Muscle layer of duodenum (tissue), 2 donors: ENCODE data around the gene DPYSL5.
"Not testable (repeated sequence)": the region's sequence is repeated elsewhere in the genome, so short reads cannot be mapped to it uniquely, and the experiment has no call there.

ENCODE experiments used
- H3K27ac ChIP-seq: one replicate; pipeline ENCODE4 v1.7.0; 2013; ENCODE audit warnings: mild to moderate bottlenecking, low read length
- H3K27me3 ChIP-seq: one replicate; pipeline ENCODE4 v1.7.0; 2013; ENCODE audit warnings: low read depth, mild to moderate bottlenecking, control low read depth, low read length
- H3K36me3 ChIP-seq, 2 donors: one replicate each; pipeline ENCODE4 v1.7.0; 2013; ENCODE audit warnings: low read length in 2 of 2, control low read depth in 1 of 2, mild to moderate bottlenecking in 1 of 2; ENCODE audit not compliant: insufficient read depth in 2 of 2, control insufficient read depth in 1 of 2
- H3K4me1 ChIP-seq, 2 donors: one replicate each; pipeline ENCODE4 v1.7.0; 2013; ENCODE audit warnings: low read length in 2 of 2, mild to moderate bottlenecking in 2 of 2, control low read depth in 1 of 2, moderate library complexity in 1 of 2; ENCODE audit not compliant: insufficient read depth in 2 of 2, control insufficient read depth in 1 of 2
- H3K4me3 ChIP-seq, 2 donors: one replicate each; pipeline ENCODE4 v1.7.0; 2013; ENCODE audit warnings: low read length in 2 of 2, low read depth in 1 of 2, mild to moderate bottlenecking in 1 of 2
- H3K9me3 ChIP-seq, 2 donors: one replicate each; pipeline ENCODE4 v1.7.0; 2013; ENCODE audit warnings: low read length in 2 of 2, control low read depth in 1 of 2, mild to moderate bottlenecking in 1 of 2; ENCODE audit not compliant: control insufficient read depth in 1 of 2
- donor health status: healthy.

Gene DPYSL5

DNA sequence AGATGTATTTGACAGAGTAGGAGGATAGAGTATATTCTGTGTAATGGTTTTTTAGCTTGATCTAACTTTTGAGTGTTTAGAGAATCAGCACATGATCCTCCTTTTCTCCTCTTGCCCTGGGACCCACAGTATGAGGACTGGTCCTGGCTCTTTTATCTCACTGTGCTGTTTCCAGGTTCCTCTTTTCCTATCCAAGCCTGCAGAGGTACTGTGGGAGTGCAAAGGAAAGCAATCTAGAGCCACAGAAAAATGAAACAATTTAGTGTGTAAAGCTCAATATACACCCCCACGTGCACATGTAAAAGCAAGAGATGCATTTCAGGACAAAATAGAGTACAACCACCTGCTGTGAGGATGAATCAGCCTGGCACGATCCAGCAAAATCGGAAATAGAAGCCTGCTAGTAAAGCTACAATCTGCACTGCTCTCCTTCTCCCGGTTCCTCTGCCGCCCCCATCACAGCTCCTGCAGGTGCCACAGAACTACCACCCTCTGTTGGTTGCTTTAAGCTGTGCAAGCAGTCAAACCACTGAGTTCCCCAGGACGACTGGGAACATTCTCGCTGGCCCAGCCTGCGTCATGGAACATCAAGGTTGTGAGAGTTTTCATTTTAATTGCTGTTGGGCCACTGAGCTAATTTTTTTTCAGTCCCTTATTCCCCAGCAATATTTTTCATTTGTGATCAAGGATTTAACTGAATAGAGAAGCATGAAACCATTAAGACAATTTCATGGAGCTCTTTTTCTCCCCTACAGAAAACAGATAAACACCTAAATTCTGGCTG, 74.7 kb downstream of the DPYSL5 start:
- Histone ChIP-seq H3K27me3 (no peaks in the 10 kb centered on the region), H3K4me1 (no peaks in the 10 kb centered on the region), H3K4me3 (no peak overlapping the region), H3K27ac (no peak overlapping the region), H3K36me3 (no peaks in the 10 kb centered on the region), H3K9me3 (no peaks in the 10 kb centered on the region)

DNA sequence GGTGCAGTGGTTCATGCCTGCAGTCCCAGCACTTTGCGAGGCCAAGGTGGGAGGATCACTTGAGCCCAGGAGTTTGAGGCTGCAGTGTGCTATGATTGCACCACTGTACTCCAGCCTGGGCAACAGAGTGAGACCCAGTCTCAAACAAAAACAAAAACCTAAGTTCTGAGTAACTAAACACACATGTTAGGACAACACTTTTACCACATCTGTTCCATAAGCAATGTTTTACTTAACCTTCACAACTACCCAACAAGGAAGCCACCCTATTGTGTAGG, 75.2 kb downstream of the DPYSL5 start:
- not testable (repeated sequence) for H3K27ac ChIP-seq, H3K36me3 ChIP-seq, H3K4me3 ChIP-seq, H3K4me1 ChIP-seq, H3K9me3 ChIP-seq, H3K27me3 ChIP-seq

- no peaks in the 10 kb centered on the region for H3K27me3 ChIP-seq
- no peak overlapping the region for H3K4me3 ChIP-seq
- H3K4me1 ChIP-seq = no peaks in the 10 kb centered on the region
- H3K9me3 ChIP-seq = no peaks in the 10 kb centered on the region
- no peaks in the 10 kb centered on the region for H3K36me3 ChIP-seq
- no peak overlapping the region for H3K27ac ChIP-seq
These were observed 76.8 kb downstream of the DPYSL5 start for GRCh38 chr2:26924731-26925099.

DNA sequence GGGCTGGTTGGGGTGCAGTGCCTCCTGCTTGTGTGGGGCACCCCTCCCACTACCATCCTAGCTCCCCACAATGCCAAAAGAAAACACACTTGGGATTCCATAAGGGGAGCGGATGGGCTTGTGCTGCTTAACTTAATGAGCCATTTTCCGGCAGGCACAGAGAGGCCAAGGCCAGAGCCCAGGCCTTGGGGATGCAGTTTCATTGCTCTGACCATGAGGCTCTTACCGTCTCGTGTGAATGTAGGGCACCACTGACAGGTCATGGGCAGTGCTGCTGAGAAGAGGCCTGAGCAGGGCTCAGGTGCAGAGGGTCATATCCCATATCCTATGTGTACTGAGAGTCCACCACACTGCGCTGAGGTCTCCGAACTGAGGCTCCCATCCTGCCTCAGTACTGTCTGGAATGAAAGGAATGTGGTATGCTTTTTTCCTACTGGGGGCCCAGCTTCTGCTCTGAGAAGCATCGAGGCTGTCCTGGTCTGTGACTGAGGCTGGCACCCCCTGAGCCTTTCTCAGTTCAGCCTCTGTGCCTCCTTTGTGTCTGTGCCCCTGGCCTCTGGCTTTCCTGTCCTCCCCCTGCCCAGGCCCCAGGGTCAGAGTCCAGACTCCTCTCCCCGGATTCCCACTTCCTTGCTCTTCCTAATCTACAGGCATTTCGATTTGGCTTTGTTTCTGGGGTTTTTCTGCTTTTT, 77.3 kb downstream of the DPYSL5 start:
- Histone ChIP-seq H3K4me3 (no peak overlapping the region), H3K27ac (no peak overlapping the region), H3K27me3 (no peaks in the 10 kb centered on the region), H3K9me3 (no peaks in the 10 kb centered on the region), H3K4me1 (no peaks in the 10 kb centered on the region), H3K36me3 (no peaks in the 10 kb centered on the region)

DNA sequence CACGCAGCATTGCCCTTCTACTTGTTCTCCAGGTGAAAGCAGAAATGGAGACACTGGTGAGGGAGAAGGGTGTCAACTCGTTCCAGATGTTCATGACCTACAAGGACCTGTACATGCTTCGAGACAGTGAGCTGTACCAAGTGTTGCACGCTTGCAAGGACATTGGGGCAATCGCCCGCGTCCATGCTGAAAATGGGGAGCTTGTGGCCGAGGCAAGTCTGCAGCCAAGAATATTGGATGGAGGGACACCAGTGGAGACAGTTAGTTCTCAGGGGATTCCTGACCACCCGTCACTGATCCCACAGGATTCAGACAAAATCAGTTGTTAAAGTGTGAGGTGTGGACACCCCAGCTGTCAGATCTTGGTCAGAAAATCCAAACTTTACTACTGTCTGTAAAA, 79.3 kb downstream of the DPYSL5 start:
- H3K4me1 ChIP-seq = no peaks in the 10 kb centered on the region
- H3K27me3 ChIP-seq = no peaks in the 10 kb centered on the region
- no peak overlapping the region for H3K27ac ChIP-seq
- no peaks in the 10 kb centered on the region for H3K36me3 ChIP-seq
- H3K4me3 ChIP-seq = no peak overlapping the region
- H3K9me3 ChIP-seq = no peaks in the 10 kb centered on the region

DNA sequence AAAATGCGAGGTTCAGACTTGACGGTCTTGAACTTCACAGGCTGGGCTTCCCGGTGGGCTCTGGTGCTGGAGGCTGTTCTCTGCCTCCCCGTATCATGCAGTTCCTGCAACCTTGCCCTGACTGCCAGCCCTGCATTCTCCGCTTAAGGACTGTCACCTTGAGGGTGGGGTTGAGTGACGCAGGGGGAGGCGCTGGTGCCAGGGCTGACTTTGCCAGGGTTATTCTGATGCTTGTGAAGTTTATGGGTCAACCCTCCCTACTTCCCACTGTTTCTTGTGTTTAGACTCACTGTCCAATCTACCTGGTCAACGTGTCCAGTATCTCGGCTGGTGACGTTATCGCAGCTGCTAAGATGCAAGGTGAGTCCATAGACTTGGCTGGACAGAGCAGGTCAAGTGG, 85.0 kb downstream of the DPYSL5 start:
- H3K27ac ChIP-seq = no peak overlapping the region
- H3K36me3 ChIP-seq = no peaks in the 10 kb centered on the region
- no peaks in the 10 kb centered on the region for H3K27me3 ChIP-seq

GRCh38 chr2:26933431-26934334, 85.8 kb downstream of the DPYSL5 start:
- H3K27ac ChIP-seq = no peak overlapping the region
- H3K27me3 ChIP-seq = no peaks in the 10 kb centered on the region
- H3K4me1 ChIP-seq = no peaks in the 10 kb centered on the region
- no peak overlapping the region for H3K4me3 ChIP-seq
- no peaks in the 10 kb centered on the region for H3K9me3 ChIP-seq
- H3K36me3 ChIP-seq = no peaks in the 10 kb centered on the region

More for the DNA sequence above, 85.0 kb downstream of the DPYSL5 start:
- H3K4me3 ChIP-seq = no peak overlapping the region
- no peaks in the 10 kb centered on the region for H3K9me3 ChIP-seq
- no peaks in the 10 kb centered on the region for H3K4me1 ChIP-seq

DNA sequence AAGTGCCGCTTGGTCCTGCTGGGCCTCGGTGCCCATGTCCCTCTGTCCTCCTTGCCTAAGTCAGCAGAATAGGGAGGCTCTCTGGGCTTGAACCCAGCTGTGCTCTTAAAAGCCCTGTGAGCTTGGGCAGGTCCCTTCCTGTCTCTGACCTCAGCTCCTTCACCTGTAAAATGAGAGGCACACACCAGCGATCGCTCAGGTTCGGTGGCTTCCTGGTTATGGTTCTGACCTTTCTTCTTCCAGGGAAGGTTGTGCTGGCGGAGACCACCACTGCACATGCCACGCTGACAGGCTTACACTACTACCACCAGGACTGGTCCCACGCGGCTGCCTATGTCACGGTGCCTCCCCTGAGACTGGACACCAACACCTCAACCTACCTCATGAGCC, 86.4 kb downstream of the DPYSL5 start:
- no peak overlapping the region for H3K4me3 ChIP-seq
- H3K27me3 ChIP-seq = no peaks in the 10 kb centered on the region
- H3K4me1 ChIP-seq = no peaks in the 10 kb centered on the region
- H3K36me3 ChIP-seq = no peaks in the 10 kb centered on the region
- no peak overlapping the region for H3K27ac ChIP-seq
- H3K9me3 ChIP-seq = no peaks in the 10 kb centered on the region

DNA sequence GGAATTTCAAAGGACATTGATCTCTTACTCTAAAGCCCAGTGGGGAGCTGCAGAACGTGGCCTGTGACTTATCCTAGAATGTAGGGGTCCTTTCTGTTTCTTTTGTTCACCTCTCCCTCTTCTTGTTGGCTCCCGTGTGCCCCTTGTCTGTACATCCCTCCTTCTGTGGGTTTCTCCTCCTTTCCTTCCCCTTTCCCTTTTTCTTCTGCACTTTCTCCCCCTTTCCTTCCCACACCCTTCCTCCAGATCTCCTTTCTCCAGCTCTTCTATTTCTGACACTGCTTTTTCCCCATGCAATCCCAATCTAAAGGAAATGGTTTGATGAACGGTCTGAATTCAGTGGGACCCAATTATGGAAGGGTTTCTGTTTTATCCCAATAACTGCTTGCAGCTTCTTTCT, 87.1 kb downstream of the DPYSL5 start:
- Histone ChIP-seq H3K36me3 (no peaks in the 10 kb centered on the region), H3K27me3 (no peaks in the 10 kb centered on the region), H3K9me3 (no peaks in the 10 kb centered on the region), H3K4me1 (no peaks in the 10 kb centered on the region), H3K27ac (no peak overlapping the region), H3K4me3 (no peak overlapping the region)

GRCh38 chr2:26936855-26937254, 88.9 kb downstream of the DPYSL5 start:
- Histone ChIP-seq H3K4me3 (no peak overlapping the region), H3K9me3 (no peaks in the 10 kb centered on the region), H3K36me3 (no peaks in the 10 kb centered on the region)

GRCh38 chr2:26938399-26939118, 90.6 kb downstream of the DPYSL5 start:
- no peaks in the 10 kb centered on the region for H3K4me1 ChIP-seq
- H3K9me3 ChIP-seq = no peaks in the 10 kb centered on the region
- H3K4me3 ChIP-seq = no peak overlapping the region
- H3K27ac ChIP-seq = no peak overlapping the region
- H3K36me3 ChIP-seq = no peaks in the 10 kb centered on the region
- H3K27me3 ChIP-seq = peaks cover 5% of the 10 kb centered on the region

More at GRCh38 chr2:26936855-26937254, 88.9 kb downstream of the DPYSL5 start:
- H3K4me1 ChIP-seq = no peaks in the 10 kb centered on the region
- H3K27ac ChIP-seq = no peak overlapping the region
- no peaks in the 10 kb centered on the region for H3K27me3 ChIP-seq
